Pancreas (tissue), 10 donors: ENCODE results near the gene KRT20. TPM values are rescaled to one million over a fixed set of nuclear protein-coding genes. Genes with fewer than 3 reads are reported as not detected.

Experiments used
- ATAC-seq, 4 donors: fragments of 200-7000 bp; cut with Tn5 transposase; one replicate each; pipeline versions ENCODE4 v1.8.0 to v1.9.1; 2020; ENCODE audit warnings: mild to moderate bottlenecking in 4 of 4, moderate library complexity in 4 of 4
- DNase-seq, 6 donors: peaks; one replicate each; pipeline ENCODE4 v3.0.0-alpha.2; 2020
- FAIRE-seq: peaks from 2 replicates; lab custom pipeline; 2012; peaks lifted over from hg19 to GRCh38; lab: Jason Lieb, UNC
- H3K27ac ChIP-seq, 4 donors: fragments of 200-600 bp; sonication (generic); 1 replicate in 3 of 4; 2 replicates in 1 of 4; pipeline versions ENCODE4 v1.5.0 to v1.8.0; 2020
- H3K27me3 ChIP-seq, 4 donors: fragments of 200-600 bp; one replicate each; pipeline ENCODE4 v1.8.0; 2021
- H3K36me3 ChIP-seq, 3 donors: fragments of 200-600 bp; sonication (generic) in 1 of 3; one replicate each; pipeline versions ENCODE4 v1.5.0 to v1.8.0; 2020 to 2021
- H3K4me1 ChIP-seq, 3 donors: fragments of 200-600 bp; one replicate each; pipeline ENCODE4 v1.8.0; 2021
- H3K4me3 ChIP-seq, 4 donors: fragments of 200-600 bp; sonication (generic) in 2 of 4; one replicate each; pipeline versions ENCODE4 v1.5.0 to v1.8.0; 2020 to 2021
- H3K9me3 ChIP-seq, 4 donors: fragments of 200-600 bp; one replicate each; pipeline ENCODE4 v1.8.0; 2021
- WGBS, 2 donors: extraction: QIAGEN DNeasy Blood & Tissue Kit; methylation state at CpG; one replicate each; pipeline ENCODE4 v1.1.7; 2013; 5-methylcytosine and 5-hydroxymethylcytosine counted together
- intact Hi-C, 3 donors: fragments of 100-400 bp; cut with DNase I; formaldehyde crosslinking; loops; one replicate each; pipeline versions ENCODE4 v1.11.1 to v1.14.2; 2022
- polyA plus RNA-seq, 2 donors: library from polyadenylated mRNA; stranded (reverse); fragments of 200-250 nt; gene quantifications; one replicate each; pipeline ENCODE4 v1.2.3, GENCODE V29; 2013
- total RNA-seq, 6 donors: library from RNA; stranded (reverse); fragmentation: NEBNext Ultra II Directional in 4 of 6; extraction: Animal tissue kit (Norgen Biotek cat#: 25700) in 4 of 6; gene quantifications; one replicate each; pipeline versions ENCODE4 v1.2.1 to v1.2.4, GENCODE V29; 2021 to 2023
- TF ChIP-seq, protein P1 (sequence below), 4 donors: fragments of 200-600 bp; sonication (generic) in 3 of 4; IDR thresholded peaks; one replicate each; pipeline versions ENCODE4 v1.5.0 to v1.8.0; 2021; ENCODE audit warnings: antibody characterized with exemption in 4 of 4
- donor health status: healthy with polysubstance abuse.
- donor health status: DM: no; HTN: no; CAD: no; lungs with moderate emphysema.
- donor health status: DM: no; HTN: no; CAD: no.
- donor health status: control.
- donor health status: control.
- donor health status: Bipolar disorder and iron deficiency.
- donor health status: DM: yes; HTN: yes; CAD: no.
- donor health status: DM: no; HTN: no; CAD: no.
- donor health status: DM: no; HTN: no; CAD: no.
- donor health status: DM: yes; HTN: yes; CAD: no.

Gene KRT20
- total and polyA plus RNA-seq, 8 donors, result 0.46 to 0.63 TPM; not detected in 6

DNA sequence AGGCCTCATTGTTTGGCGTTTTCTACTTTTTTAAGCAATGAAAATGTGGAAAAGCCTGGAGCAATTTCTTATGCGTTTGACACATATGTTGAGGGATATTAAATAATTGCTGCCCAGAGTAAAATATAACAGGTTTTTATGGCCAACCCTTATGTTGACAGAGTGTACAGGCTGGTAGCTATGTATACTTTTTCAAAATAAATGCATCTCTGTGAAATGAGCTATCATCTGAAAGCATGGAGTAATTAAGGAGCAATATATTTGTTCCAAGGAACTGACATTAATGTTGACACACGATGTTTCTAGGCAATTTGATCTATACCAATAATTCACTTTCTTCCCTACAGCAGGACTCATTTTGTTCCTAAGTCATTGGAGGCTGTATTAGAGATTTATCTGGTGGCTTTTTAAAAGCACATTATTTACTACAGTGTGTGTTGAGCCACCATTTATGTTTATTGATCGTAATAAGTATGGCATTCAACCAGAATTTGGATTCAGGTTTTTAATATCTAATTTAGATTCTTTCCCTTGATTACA lies 11.9 kb upstream of the KRT20 start:
- no peak for ATAC-seq
- DNase-seq, result no peak
- Histone ChIP-seq H3K27ac (no peak overlapping the region), H3K4me3 (no peak overlapping the region), H3K9me3 (no peaks in the 10 kb centered on the region), H3K27me3 (no peaks in the 10 kb centered on the region), H3K4me1 (no peaks in the 10 kb centered on the region), H3K36me3 (no peaks in the 10 kb centered on the region)
- FAIRE-seq, result no peak
- intact Hi-C loops, result no loop called here
- 54 to 65% methylated on average over 4 of the region's 4 CpGs for WGBS, 2 donors
- TF ChIP-seq, protein P1, sequence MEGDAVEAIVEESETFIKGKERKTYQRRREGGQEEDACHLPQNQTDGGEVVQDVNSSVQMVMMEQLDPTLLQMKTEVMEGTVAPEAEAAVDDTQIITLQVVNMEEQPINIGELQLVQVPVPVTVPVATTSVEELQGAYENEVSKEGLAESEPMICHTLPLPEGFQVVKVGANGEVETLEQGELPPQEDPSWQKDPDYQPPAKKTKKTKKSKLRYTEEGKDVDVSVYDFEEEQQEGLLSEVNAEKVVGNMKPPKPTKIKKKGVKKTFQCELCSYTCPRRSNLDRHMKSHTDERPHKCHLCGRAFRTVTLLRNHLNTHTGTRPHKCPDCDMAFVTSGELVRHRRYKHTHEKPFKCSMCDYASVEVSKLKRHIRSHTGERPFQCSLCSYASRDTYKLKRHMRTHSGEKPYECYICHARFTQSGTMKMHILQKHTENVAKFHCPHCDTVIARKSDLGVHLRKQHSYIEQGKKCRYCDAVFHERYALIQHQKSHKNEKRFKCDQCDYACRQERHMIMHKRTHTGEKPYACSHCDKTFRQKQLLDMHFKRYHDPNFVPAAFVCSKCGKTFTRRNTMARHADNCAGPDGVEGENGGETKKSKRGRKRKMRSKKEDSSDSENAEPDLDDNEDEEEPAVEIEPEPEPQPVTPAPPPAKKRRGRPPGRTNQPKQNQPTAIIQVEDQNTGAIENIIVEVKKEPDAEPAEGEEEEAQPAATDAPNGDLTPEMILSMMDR (IDR thresholded peaks at IDR 0.05), result no peak

DNA sequence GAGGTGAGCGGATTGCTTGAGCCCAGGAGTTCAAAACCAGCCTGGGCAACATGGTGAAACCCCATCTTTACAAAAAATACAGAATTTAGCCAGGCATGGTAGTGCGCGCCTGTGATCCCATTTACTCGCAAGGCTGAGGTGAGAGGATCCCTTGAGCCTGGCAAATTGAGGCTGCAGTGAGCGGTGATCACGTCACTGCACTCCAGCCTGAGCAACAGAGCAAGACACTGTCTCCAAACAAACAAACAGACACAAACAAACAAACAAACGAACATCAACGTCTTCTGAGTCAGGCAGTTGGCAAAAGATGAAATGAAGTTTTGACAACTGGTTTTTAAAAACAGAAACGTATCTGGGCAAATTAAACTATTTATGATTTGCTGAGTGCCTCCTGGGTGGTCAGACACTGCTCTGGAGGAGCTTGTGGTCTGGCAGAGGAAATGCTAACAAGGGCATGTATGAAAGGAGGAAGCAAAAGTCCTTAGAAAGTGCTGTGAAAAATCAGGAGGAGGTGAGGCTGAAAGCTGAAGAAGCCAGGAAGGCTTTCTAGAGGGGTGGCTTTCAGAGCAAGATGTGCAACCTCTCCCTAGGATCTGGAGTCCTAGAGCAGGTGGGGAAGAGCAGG lies 10.2 kb upstream of the KRT20 start:
- 64 to 69% methylated on average over 9 of the region's 9 CpGs for WGBS, 2 donors
- ATAC-seq, result no peak
- H3K4me3 ChIP-seq, result no peak overlapping the region

DNA sequence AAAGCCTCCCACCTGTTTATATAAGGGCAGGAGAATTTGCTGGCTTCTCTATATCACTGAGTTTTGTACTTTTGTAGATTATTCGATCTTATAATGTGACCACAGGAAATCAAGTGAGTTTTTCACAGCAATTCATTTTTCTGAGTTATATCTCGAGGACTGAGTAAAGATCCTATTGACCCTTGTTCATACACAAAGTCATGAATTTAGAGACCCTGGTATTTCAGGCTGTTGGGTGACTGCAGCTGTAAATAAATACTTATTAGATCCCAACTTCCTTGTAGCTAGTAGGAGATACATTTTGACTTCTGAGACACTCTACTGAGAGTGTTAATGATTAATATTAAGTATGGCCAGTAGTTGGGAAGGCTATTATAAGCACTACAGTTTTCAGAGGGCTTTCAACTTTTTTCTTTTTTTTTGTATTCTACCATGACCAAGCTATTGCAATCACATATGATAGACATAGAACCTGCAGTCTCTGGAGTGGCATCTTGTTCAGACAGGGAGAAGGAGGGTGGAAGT lies 3.2 kb upstream of the KRT20 start:
- Histone ChIP-seq H3K36me3 (no peaks in the 10 kb centered on the region), H3K9me3 (no peaks in the 10 kb centered on the region), H3K27me3 (peaks cover 0 to 9% (median 0%) of the 10 kb centered on the region in 4 donors), H3K4me3 (no peak overlapping the region), H3K27ac (no peak overlapping the region), H3K4me1 (no peaks in the 10 kb centered on the region)
- ATAC-seq (no peak), FAIRE-seq (no peak), DNase-seq (no peak)
- 50 to 55% methylated on average over 2 of the region's 2 CpGs for WGBS, 2 donors
- TF ChIP-seq, protein P1 (IDR thresholded peaks at IDR 0.05), result no peak
- intact Hi-C loops, result no loop called here

More for the DNA sequence above, 10.2 kb upstream of the KRT20 start:
- TF ChIP-seq, protein P1 (IDR thresholded peaks at IDR 0.05), result no peak
- no peaks in the 10 kb centered on the region for H3K4me1 ChIP-seq
- H3K27me3 ChIP-seq, result peaks cover 0 to 2% (median 0%) of the 10 kb centered on the region in 4 donors
- DNase-seq (no peak), FAIRE-seq (no peak)
- intact Hi-C loops, result no loop called here
- H3K36me3 ChIP-seq, result no peaks in the 10 kb centered on the region
- H3K9me3 ChIP-seq, result no peaks in the 10 kb centered on the region
- H3K27ac ChIP-seq, result no peak overlapping the region

DNA sequence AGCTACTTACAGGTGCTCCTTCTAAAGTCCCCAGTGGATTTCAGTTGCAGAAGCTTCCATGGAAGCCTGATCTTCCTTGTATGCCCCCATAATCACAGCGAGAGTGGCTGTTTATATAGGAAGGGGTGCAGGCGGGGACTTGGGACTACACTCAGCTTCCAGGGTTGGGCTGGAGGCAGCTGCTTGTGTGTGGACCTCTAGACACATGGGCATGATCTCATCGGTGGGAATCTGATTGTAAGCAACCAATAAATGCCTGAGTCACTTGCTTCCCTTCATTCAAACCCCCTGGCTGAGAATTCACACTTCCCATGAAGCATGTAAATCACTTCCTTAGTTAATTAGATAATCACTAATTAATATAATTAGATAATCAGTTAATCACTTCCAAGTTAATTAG lies 1.0 kb upstream of the KRT20 start:
- no peaks in the 10 kb centered on the region for H3K9me3 ChIP-seq
- H3K36me3 ChIP-seq, result no peaks in the 10 kb centered on the region
- intact Hi-C loops, result no loop called here
- DNase-seq, result no peak
- FAIRE-seq, result no peak
- no peak overlapping the region for H3K27ac ChIP-seq
- TF ChIP-seq, protein P1 (IDR thresholded peaks at IDR 0.05), result no peak
- peaks cover 0 to 9% (median 0%) of the 10 kb centered on the region in 4 donors for H3K27me3 ChIP-seq
- no peak overlapping the region for H3K4me3 ChIP-seq
- 41 to 56% methylated on average over 3 of the region's 3 CpGs for WGBS, 2 donors
- no peak for ATAC-seq
- no peaks in the 10 kb centered on the region for H3K4me1 ChIP-seq
